ENCODE results near the gene GSX2.
"Not testable (repeated sequence)": the region's sequence is repeated elsewhere in the genome, so short reads cannot be mapped to it uniquely, and the experiment has no call there.

DNA sequence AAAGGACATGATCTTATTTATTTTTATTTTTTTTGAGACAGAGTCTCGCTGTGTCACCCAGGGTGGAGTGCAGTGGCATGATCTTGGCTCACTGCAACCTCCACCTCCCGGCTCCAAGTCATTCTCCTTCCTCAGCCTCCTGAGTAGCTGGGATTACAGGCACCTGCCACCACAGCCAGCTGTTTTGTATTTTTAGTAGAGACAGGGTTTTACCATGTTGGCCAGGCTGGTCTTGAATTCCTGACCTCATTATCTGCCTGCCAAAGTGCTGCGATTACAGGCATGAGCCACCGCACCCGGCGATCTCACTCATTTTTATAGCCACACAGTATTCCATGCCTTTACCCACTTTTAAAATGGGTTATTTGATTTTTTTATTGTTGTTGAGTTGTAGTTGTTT, 16.3 kb downstream of the GSX2 start:
- not testable (repeated sequence) for TF ChIP-seq EZH2 (IDR thresholded peaks at IDR 0.05; ENCODE audit: insufficient read depth, poor library complexity, severe bottlenecking); EZH2phosphoT487 (IDR thresholded peaks at IDR 0.05; ENCODE audit: insufficient read depth, low read depth)

All from GM23248 (cell line).